Astrocyte (in vitro differentiated cells and primary cell): ENCODE results near the gene KRT33A.

Experiments used
- CTCF ChIP-seq: IDR thresholded peaks from 2 replicates; pipeline ENCODE4 v1.5.1; 2011; ENCODE audit warnings: low read depth, mild to moderate bottlenecking, inconsistent platforms, low read length, moderate library complexity; ENCODE audit not compliant: insufficient read depth
- EZH2 ChIP-seq: IDR thresholded peaks from 2 replicates; pipeline ENCODE4 v1.6.1; 2012; ENCODE audit warnings: mild to moderate bottlenecking, low read length, inconsistent platforms; ENCODE audit not compliant: insufficient read depth

- TF ChIP-seq CTCF (no peak), EZH2 (no peak)
Observed at GRCh38 chr17:41315204-41315794, 35.3 kb downstream of the KRT33A start, which contains the start of gene KRTAP17-1.
